GM13976 (cell line): ENCODE results near the gene PIK3C2G.

Experiments
- DNase-seq: peaks from one replicate; pipeline ENCODE4 v3.0.0; 2012; ENCODE audit warnings: low spot score
- CTCF ChIP-seq: IDR thresholded peaks from 2 replicates; pipeline ENCODE4 v1.5.1; 2012; ENCODE audit warnings: borderline replicate concordance, mild to moderate bottlenecking; ENCODE audit not compliant: insufficient read depth; ENCODE audit errors: extremely low read depth, missing control alignments, control extremely low read depth
- in situ Hi-C: fragments of 300-500 bp; cut with MboI; formaldehyde crosslinking; loops from one replicate; pipeline ENCODE4 v1.12.0; 2022; ENCODE audit warnings: low sequenced_read_pairs, mixed read lengths, inconsistent platforms; ENCODE audit not compliant: unreplicated experiment

Gene PIK3C2G

GRCh38 chr12:18472806-18473205, 211.5 kb downstream of the PIK3C2G start:
- no peak for DNase-seq
- in situ Hi-C loops, result no loop called here
- TF ChIP-seq CTCF, result no peak

DNA sequence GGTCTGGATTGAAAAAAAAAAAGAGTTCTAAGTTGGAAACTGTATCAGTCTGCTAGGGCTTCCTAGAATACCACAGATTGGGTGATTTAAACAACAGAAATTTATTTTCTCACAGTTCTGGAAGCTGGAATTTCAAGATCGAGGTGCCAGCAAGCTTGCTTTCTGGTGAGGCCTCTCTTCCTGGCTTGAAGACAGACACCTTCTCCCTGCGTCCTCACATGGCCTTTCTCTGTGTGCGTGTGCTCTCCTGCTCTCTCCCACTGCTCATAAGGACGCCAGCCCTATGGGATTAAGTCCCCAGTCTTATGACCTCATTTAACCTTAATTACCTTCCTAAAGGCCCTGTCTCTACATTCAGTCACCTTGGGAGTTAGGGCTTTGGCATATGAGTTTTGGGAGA, 215.5 kb downstream of the PIK3C2G start:
- no peak for TF ChIP-seq CTCF
- no peak for DNase-seq
- in situ Hi-C loops, result no loop called here

GRCh38 chr12:18479256-18479655, 217.9 kb downstream of the PIK3C2G start:
- in situ Hi-C loops, result no loop called here
- no peak for DNase-seq
- TF ChIP-seq CTCF, result no peak

GRCh38 chr12:18482601-18483120, 221.3 kb downstream of the PIK3C2G start:
- TF ChIP-seq CTCF, result no peak
- in situ Hi-C loops, result no loop called here
- DNase-seq, result no peak

DNA sequence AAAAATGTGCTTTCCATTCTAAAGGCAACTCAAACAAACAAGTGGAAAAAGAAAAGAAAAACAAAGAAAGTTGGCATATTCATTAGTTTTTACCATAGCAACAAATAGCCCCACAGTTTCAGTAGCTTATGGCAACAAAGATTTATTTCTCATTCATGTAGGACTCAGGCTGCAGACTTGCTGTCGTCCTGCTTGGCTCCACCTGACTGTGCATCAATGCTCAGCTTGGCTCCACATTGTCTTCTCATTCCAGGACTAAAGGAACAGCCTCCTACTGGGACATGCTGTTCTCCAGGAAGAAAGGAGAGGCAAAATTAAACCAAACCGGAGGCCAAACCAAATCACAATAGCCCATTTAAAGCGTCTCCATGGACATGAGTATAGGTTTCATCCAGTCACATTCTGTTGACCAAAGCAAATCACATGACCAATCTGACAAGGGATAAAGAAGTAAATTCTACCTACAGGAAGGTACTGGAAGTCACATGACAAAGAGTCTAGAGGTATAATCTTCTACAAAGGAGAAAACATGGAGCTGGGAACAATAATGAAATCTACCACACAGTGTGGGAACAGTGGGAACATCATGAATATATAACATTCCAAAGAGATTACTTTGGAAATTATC, 222.5 kb downstream of the PIK3C2G start:
- no peak for DNase-seq
- in situ Hi-C loops, result no loop called here
- no peak for TF ChIP-seq CTCF

DNA sequence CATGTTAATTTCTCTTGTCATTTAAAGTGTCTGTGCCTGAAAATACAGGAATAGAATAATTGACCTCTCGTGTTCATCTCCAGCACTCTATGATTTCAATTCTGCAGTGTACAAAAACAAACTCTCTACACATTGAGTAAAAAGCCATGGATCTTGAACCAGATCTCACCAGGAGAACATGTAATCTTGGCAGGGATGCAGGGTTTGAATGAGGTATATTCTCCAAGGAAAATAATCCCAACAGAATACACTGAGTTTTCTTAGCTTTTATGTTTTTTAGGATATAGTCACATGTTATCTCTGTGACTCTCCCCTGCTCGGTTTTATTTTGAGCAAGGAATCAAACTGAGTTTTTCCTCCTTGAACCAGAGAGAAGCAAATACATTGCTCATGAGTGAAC, 224.7 kb downstream of the PIK3C2G start:
- TF ChIP-seq CTCF, result no peak
- DNase-seq, result no peak
- in situ Hi-C loops, result no loop called here

DNA sequence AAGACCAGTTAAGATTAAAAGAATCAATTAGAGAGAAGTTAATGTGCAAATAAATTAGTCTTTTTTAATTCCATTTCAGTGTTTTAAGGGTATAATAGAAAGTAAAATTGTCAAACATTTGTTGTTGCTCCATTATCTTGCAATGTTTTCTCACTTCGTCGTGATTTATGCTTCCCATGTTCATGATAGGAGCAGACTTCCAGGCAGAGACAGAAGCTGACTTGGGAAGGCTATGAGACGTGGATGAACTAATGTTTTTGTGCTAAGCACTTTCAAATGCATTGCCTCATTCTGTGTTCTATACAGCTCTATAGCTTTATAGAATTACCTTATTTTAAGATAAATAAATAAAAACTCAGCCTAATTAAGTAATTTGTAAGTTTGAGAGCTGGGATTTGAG, 226.2 kb downstream of the PIK3C2G start:
- no peak for TF ChIP-seq CTCF
- DNase-seq, result no peak

More for the DNA sequence above, 226.2 kb downstream of the PIK3C2G start:
- in situ Hi-C loops, result no loop called here
